HG03457 (cell line): ENCODE results near the gene UCK2.

ENCODE experiments used
- ATAC-seq: cut with Tn5 transposase; IDR thresholded peaks from one replicate; pipeline ENCODE4 v1.9.1; 2021; ENCODE audit warnings: moderate number of reproducible peaks; ENCODE audit not compliant: unreplicated experiment

The UCK2 gene

DNA sequence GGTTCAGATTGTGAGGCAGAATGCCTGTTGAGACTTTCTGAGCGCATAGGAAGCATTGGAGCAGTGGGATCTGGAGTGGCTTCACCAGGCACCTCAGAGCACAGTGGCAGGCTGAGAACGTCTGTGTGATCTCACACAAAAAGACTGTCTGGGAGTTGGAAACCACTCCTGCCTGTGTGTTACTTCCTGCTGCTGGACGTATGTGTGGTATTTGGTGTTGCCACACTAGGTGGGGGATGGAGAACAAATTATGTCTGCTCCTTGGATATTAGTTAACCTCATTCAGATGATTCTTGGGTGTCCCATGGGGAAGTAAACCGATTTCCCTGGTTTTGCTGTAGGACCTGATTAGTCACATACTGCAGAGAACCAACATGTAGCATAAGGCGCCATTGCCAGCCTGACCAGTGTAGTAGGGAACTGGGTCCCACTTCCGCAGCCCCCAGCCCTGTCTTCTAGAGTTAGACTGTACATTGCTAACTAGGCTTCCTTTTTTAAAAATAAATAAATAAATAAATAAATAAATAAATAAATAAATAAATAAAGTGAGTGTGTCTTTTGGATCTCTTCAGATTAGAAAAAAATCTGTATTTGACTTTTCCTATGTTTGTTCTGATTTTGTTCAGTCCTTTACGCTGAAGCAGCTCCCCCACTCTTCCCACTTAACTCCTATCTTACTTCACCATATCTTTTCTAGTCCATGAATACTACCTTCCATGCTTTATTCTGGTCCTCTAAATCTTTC lies 26.9 kb downstream of the UCK2 start:
- no peak for ATAC-seq

- no peak for ATAC-seq
Measured at GRCh38 chr1:165855010-165855838, 27.8 kb downstream of the UCK2 start.

DNA sequence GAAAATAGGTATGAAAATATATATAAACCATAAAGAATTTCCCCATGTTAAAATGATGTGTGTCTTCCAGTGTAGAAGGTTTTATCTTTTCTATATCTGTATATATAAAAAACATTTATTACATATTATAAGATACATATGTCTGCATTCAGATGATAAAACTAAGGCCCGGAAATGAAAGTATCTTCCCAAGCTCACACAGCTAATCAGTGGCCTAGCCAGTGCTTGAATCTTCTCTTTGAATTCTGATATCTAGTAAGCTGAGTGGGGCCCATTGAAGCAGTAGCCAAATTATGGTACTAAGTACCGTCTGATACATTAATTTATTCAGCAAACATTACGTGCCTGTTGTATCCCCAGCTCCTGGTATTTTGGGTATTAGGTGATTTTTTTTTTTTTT lies 28.6 kb downstream of the UCK2 start:
- ATAC-seq, result no peak

- no peak for ATAC-seq
Measured at GRCh38 chr1:165856606-165857005, 29.2 kb downstream of the UCK2 start.

- peak; percentile 91 for ATAC-seq
Measured at GRCh38 chr1:165857046-165857801, 29.8 kb downstream of the UCK2 start.

DNA sequence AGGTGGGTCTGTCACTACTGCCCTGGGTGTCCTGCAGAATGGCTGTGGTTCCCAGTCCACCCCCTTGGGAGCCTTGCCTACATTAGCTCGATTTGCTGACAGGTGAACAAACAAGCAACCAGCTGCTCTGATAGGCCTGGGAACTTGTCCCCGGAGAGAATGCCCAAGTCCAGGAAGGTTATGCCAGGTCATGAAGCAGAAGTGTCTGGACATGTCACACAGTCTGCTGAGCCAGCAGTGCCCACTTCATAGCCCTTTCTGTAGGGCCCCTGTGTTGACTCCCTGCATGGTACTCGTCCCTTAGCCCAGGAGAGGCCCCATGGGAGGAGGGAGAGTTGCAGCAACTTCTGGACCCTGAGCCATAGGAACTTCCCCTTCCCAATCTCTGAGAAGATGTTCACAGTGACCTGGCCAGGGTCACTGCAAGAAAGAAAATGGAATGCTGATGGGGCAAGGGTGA lies 31.0 kb downstream of the UCK2 start:
- no peak for ATAC-seq

GRCh38 chr1:165858967-165859845 lies 31.8 kb downstream of the UCK2 start:
- no peak for ATAC-seq

- no peak for ATAC-seq
Measured at GRCh38 chr1:165860065-165860464, 32.7 kb downstream of the UCK2 start.

GRCh38 chr1:165861911-165862310 lies 34.5 kb downstream of the UCK2 start:
- ATAC-seq, result no peak

DNA sequence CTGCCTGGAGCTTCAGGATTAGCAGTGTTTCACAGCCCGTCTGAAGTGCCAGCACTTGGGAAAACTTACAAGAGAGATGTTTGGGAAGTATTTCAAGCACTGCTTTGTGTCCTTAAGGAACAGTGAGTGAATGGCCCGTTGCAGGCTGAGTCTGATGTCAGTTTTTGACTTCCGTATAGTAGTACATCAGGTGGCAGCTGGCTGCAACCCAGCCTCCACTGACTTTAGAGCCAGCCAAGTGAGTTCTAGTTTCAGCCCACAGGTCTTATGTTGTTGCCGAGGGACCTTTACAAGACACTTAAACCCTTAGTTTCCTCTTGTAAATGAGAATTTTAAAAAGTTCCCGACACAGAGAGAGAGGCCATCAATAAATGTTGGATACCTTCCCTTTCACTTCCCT lies 35.0 kb downstream of the UCK2 start:
- no peak for ATAC-seq

DNA sequence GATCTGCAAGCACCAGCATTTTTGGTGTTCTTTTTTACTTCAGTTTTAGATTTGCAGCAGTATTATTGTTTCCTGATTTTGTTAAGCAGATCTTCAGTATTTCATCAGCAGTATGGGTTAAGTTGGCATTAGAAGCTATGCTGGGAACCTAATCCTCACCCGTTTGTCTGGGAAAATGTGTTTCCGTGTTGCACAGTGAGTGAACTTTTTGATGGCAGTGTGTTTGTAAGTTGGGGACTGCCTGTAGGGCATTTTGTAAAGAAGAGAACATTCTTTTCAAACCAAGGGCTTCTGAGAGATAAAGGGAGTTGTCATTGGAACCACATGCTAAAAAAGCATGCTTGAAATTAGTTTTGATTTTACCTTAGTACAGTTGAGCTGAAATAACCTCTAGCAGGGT lies 35.9 kb downstream of the UCK2 start:
- no peak for ATAC-seq

- ATAC-seq, result no peak
Measured at GRCh38 chr1:165865633-165866340, 38.4 kb downstream of the UCK2 start.

GRCh38 chr1:165869343-165869742 lies 41.9 kb downstream of the UCK2 start:
- ATAC-seq, result no peak

DNA sequence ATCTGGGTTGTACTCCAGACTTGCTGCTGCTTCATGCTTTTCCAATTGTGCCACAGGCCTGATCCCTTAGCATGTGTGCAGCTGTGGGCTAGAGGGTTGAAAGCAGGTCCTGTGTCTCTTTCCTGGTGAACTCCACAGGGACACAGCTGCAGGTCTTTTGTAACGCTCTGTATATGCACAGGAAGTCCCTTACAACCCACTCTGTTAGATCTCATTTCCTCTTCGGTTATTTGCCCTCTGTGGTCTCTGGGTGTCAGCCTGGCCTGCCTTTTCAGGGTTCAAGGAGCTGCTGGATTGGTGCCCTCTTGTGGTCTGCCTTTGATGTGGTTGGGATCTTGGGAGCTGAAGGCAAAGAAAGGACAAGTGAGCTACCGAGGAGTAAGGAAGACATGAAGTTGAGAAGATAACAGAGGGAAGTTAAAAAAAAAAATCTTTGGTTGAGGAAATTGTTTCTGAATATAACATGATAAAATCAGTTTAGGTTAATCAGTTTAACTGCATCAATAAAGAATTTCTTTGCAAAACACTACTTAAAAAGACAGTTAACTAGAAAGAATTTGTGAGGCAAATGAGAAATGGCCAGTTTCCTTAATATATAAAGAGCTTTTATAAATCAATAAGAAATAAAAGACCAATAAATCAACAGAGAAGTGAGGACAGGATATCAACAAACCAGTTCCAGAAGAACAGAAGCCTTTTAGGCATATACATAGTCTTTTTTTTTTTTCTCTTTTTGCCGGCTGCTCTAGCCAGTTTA lies 44.1 kb downstream of the UCK2 start:
- ATAC-seq, result peak; percentile 63

DNA sequence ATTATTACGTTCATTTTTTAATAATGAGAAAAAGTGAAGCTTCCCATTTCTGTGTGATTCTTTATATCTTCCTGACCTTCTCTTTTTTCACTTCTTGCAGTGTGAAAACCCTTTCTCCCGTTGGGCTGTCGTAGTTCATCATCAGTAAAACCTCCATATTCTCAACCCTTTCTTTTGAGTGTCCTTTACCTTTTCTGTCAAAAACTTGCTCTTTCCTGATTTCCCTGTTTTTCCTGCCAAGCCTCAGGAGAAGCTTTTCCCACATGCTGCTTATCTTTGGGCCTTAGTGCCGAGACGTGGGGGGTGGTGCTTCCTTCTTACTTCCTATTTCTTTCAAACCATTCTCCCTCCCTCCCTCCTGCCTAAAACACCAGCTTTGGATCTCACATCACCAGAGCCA lies 46.1 kb downstream of the UCK2 start:
- ATAC-seq, result no peak

DNA sequence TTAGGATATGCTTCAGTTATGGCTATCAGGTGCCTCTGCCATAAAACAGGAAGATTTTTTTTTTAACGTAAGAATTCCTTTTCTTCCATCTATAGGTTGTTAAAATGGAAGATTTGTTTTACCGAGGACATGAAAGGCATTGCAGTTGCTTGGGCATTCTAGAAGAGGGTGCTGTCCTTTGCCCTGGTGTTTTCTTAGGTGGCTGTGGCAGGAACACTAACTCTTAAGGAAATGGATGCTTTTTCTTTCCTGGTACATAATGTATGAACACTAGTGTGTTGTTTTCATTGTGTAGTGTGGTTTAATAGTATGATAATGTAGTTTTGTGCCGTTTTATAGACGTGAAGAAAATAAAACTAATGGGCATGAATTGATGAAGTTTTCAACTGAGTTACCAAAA lies 47.2 kb downstream of the UCK2 start:
- ATAC-seq, result no peak

DNA sequence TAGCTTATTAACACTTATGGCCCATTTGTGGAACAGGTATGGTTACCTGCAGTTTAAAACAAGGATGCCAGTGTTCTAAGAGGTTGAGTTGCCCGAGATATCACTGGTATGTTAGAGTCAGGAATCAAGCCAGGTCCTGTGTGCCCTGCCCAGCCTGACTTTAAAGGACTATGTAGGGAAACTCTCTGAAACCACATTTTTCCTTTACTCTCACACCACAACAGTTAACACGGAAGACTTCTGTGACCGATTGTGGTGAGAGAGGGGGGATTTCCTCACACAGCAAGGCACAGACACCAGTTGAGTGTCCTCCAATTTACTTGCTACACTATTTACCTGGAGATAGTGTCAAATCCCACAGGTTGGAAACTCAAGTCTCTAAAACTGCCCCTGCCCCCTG lies 47.8 kb downstream of the UCK2 start:
- no peak for ATAC-seq

GRCh38 chr1:165875604-165876003 lies 48.2 kb downstream of the UCK2 start:
- ATAC-seq, result no peak

- ATAC-seq, result no peak
Measured at GRCh38 chr1:165876121-165876520, 48.7 kb downstream of the UCK2 start.
